A673 (cell line): Measurements from ENCODE around the gene DDI2. TPM values are rescaled to one million over a fixed set of nuclear protein-coding genes. Genes with fewer than 3 reads are reported as not detected.
A peak's percentile ranks its signal among the peaks of the same experiment; 100 is the strongest.

Source experiments
- BruUV-seq: library from RNA; stranded (reverse); fragments of 400-500 nt; replicated peaks from 2 replicates; lab custom pipeline; 2021; lab: Mats Ljungman, UMichigan
- CTCF ChIA-PET: fragments of 300-600 bp; sonication (Branson Sonifier 250); formaldehyde crosslinking; loops from one replicate; lab custom pipeline; 2022; ENCODE audit warnings: antibody characterized with exemption; lab: Charles Lee
- POLR2A ChIA-PET: fragments of 300-600 bp; sonication (Branson Sonifier 250); formaldehyde crosslinking; loops from one replicate; lab custom pipeline; 2022; ENCODE audit warnings: antibody characterized with exemption; ENCODE audit not compliant: low non-redundant PET; lab: Charles Lee
- DNase-seq: peaks from one replicate; pipeline ENCODE4 v3.0.0-alpha.2; 2015; ENCODE audit warnings: low spot score
- H3K27ac ChIP-seq: fragments of 200-600 bp; sonication (generic); 2 replicates; pipeline ENCODE4 v1.5.1; 2016; ENCODE audit warnings: mixed run types, low read depth, mild to moderate bottlenecking, mixed read lengths, antibody characterized with exemption, low read length; ENCODE audit not compliant: poor library complexity, severe bottlenecking
- H3K27me3 ChIP-seq: fragments of 200-600 bp; sonication (generic); replicated peaks from 2 replicates; pipeline ENCODE4 v1.6.1; 2017; ENCODE audit warnings: mixed run types, low read depth, mild to moderate bottlenecking, mixed read lengths, antibody characterized with exemption, low read length; ENCODE audit not compliant: insufficient read depth, poor library complexity
- H3K36me3 ChIP-seq: fragments of 200-600 bp; sonication (generic); 2 replicates; pipeline ENCODE4 v1.6.1; 2016; ENCODE audit warnings: mixed run types, mild to moderate bottlenecking, mixed read lengths, antibody characterized with exemption, low read length; ENCODE audit not compliant: insufficient read depth, poor library complexity, severe bottlenecking
- H3K4me1 ChIP-seq: fragments of 200-600 bp; sonication (generic); 2 replicates; pipeline ENCODE4 v1.6.1; 2017; ENCODE audit warnings: mixed run types, mild to moderate bottlenecking, mixed read lengths, antibody characterized with exemption, low read length; ENCODE audit not compliant: insufficient read depth, poor library complexity, severe bottlenecking
- H3K4me3 ChIP-seq: fragments of 200-600 bp; sonication (generic); 2 replicates; pipeline ENCODE4 v1.5.1; 2016; ENCODE audit warnings: low read depth, mixed run types, mild to moderate bottlenecking, mixed read lengths, low read length; ENCODE audit not compliant: poor library complexity, severe bottlenecking
- H3K9me3 ChIP-seq: fragments of 200-600 bp; sonication (generic); 2 replicates; pipeline ENCODE4 v1.6.1; 2016; ENCODE audit warnings: mixed run types, low read depth, mild to moderate bottlenecking, mixed read lengths, antibody characterized with exemption, low read length; ENCODE audit not compliant: poor library complexity, severe bottlenecking
- EZH2 ChIP-seq: fragments of 200-600 bp; sonication (generic); IDR thresholded peaks from 2 replicates; pipeline ENCODE4 v1.6.1; 2017; ENCODE audit warnings: borderline replicate concordance, low read depth, mild to moderate bottlenecking, mixed read lengths, antibody characterized with exemption, low read length; ENCODE audit not compliant: poor library complexity, severe bottlenecking
- intact Hi-C: fragments of 100-400 bp; cut with micrococcal nuclease; formaldehyde crosslinking; loops from one replicate; pipeline ENCODE4 v1.10.0; 2022; ENCODE audit not compliant: unreplicated experiment
- total RNA-seq: library from RNA; stranded (reverse); gene quantifications from 2 replicates; pipeline ENCODE4 v1.2.3, GENCODE V29; 2021
- TF ChIP-seq, protein P1 (sequence below): fragments of 300-800, 200-600 bp; sonication (generic); conservative IDR thresholded peaks from 2 replicates; pipeline ENCODE4 v1.5.1; 2017; ENCODE audit warnings: low read depth, mild to moderate bottlenecking, antibody characterized with exemption, low read length, moderate library complexity, mixed read lengths

DDI2 gene
- total RNA-seq, 1 experiment from 2014 or later, result 41.3 TPM

DNA sequence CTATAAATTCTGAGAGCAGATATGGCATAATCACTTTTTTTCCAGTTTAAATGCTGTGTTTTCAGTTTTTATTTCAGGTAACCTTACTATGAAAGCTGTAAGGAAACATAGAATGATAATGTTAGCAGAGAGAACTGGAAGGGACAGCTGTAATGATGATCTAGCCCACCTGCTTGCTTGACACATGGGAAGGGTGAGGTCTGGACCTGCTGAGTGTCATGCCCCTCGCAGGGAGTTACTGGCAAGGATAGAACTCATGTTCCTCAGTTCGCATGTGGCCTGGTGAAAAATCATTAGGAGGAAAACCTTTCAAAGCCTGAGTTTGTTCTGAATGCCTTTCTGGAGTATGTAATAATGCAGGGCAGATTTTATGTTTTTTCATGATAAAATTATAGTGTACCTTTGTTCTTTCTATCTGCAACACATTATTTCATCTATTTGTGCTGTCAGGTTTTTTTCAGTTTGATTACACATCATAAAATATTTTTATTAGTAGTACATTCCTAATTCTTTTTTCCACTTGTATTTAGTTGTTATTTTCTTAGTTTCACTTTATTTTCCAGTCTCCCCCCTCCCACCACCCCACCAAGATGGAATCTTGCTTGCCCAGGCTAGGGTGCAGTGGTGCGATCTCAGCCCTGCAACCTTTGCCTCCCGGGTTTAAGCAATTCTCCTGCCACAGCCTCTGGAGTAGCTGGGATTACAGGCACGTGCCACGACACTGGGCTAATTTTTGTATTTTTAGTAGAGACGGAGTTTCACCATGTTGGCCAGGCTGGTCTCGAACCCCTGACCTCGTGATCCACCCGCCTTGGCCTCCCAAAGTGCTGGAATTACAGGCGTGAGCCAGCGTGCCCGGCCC lies 8.0 kb downstream of the DDI2 start:
- POLR2A ChIA-PET, result no interaction called here
- no peak for DNase-seq
- TF ChIP-seq, protein P1, sequence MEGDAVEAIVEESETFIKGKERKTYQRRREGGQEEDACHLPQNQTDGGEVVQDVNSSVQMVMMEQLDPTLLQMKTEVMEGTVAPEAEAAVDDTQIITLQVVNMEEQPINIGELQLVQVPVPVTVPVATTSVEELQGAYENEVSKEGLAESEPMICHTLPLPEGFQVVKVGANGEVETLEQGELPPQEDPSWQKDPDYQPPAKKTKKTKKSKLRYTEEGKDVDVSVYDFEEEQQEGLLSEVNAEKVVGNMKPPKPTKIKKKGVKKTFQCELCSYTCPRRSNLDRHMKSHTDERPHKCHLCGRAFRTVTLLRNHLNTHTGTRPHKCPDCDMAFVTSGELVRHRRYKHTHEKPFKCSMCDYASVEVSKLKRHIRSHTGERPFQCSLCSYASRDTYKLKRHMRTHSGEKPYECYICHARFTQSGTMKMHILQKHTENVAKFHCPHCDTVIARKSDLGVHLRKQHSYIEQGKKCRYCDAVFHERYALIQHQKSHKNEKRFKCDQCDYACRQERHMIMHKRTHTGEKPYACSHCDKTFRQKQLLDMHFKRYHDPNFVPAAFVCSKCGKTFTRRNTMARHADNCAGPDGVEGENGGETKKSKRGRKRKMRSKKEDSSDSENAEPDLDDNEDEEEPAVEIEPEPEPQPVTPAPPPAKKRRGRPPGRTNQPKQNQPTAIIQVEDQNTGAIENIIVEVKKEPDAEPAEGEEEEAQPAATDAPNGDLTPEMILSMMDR, result no peak
- TF ChIP-seq EZH2, result no peak
- Histone ChIP-seq H3K4me3 (no peak overlapping the region), H3K4me1 (peaks cover 3% of the 10 kb centered on the region), H3K9me3 (no peaks in the 10 kb centered on the region), H3K36me3 (peaks cover 36% of the 10 kb centered on the region), H3K27me3 (no peaks in the 10 kb centered on the region), H3K27ac (no peak overlapping the region)
- CTCF ChIA-PET, result no interaction called here
- intact Hi-C loops, result no loop called here
- BruUV-seq, result no TSS peak

- TF ChIP-seq EZH2, result no peak
- Histone ChIP-seq H3K4me1 (peaks cover 3% of the 10 kb centered on the region), H3K36me3 (peaks cover 44% of the 10 kb centered on the region), H3K27me3 (no peaks in the 10 kb centered on the region), H3K27ac (no peak overlapping the region), H3K9me3 (no peaks in the 10 kb centered on the region), H3K4me3 (no peak overlapping the region)
- no peak for DNase-seq
- ChIA-PET CTCF (no interaction called here), POLR2A (no interaction called here)
- no TSS peak for BruUV-seq
- intact Hi-C loops, result no loop called here
Measured at GRCh38 chr1:15626269-15626950, 9.2 kb downstream of the DDI2 start.

GRCh38 chr1:15627343-15627988 lies 10.2 kb downstream of the DDI2 start:
- CTCF ChIA-PET, result no interaction called here
- Histone ChIP-seq H3K27me3 (no peaks in the 10 kb centered on the region), H3K36me3 (peaks cover 50% of the 10 kb centered on the region), H3K4me1 (peaks cover 3% of the 10 kb centered on the region), H3K27ac (peak overlapping the region; percentile 11), H3K4me3 (no peak overlapping the region), H3K9me3 (no peaks in the 10 kb centered on the region)
- no TSS peak for BruUV-seq
- POLR2A ChIA-PET, result interaction anchor here (0.5 kb wide), 1 partner anchor 348 kb away, joined by 4 read pairs; the partner anchor contains the start of gene ZBTB17
- DNase-seq, result no peak
- intact Hi-C loops, result no loop called here
- no peak for TF ChIP-seq EZH2
- TF ChIP-seq, protein P1, result no peak
